ENCODE data around the gene ALDH3B2. TPM values are rescaled to one million over a fixed set of nuclear protein-coding genes. Genes with fewer than 3 reads are reported as not detected.

The ALDH3B2 gene
- polyA plus RNA-seq, 3 donors: not detected

- Histone ChIP-seq H3K27ac (ENCODE audit: low read depth in 1 of 2, low read length in 2 of 2) (no peak overlapping the region), H3K9ac (ENCODE audit: insufficient read depth, low read length, poor library complexity, severe bottlenecking) (no peak overlapping the region), H3K27me3 (ENCODE audit: control insufficient read depth in 2 of 2, insufficient read depth in 2 of 2, low read length in 2 of 2) (no peaks in the 10 kb centered on the region), H3K4me2 (replicated peaks; ENCODE audit: extremely low read depth, low read length, poor library complexity, severe bottlenecking) (no peak overlapping the region), H3K4me3 (replicated peaks in 1 of 3; ENCODE audit: low read depth in 2 of 3, low read length in 3 of 3) (no peak overlapping the region), H4K20me1 (ENCODE audit: insufficient read depth, low read length) (no peaks in the 10 kb centered on the region), H3K9me3 (replicated peaks in 1 of 2; ENCODE audit: control insufficient read depth in 1 of 2, insufficient read depth in 1 of 2, low read length in 2 of 2) (no peaks in the 10 kb centered on the region), H3K36me3 (replicated peaks in 1 of 2; ENCODE audit: control insufficient read depth in 1 of 2, insufficient read depth in 2 of 2, low read length in 2 of 2) (no peaks in the 10 kb centered on the region), H3K4me1 (ENCODE audit: control insufficient read depth in 1 of 2, insufficient read depth in 2 of 2, low read length in 2 of 2) (peaks cover 16 to 21% of the 10 kb centered on the region in 2 donors), H3K79me2 (ENCODE audit: insufficient read depth, low read length) (no peaks in the 10 kb centered on the region), H2AFZ (ENCODE audit: insufficient read depth, low read depth, low read length, poor library complexity, severe bottlenecking) (no peak overlapping the region)
- intact Hi-C loops (cut with micrococcal nuclease): loop anchor here (5.0 to 10.0 kb wide), 2 partner anchors 84 to 87 kb away; no protein-coding TSS in a partner anchor
- no peaks in the 10 kb centered on the region for H3K36me3 Mint-ChIP-seq
- H3K4me1 Mint-ChIP-seq: peaks cover 10% of the 10 kb centered on the region
- H3K9me3 Mint-ChIP-seq: peaks cover 0 to 7% (median 0%) of the 10 kb centered on the region in 7 donors
- 95% methylated on average over 13 of the region's 15 CpGs for WGBS (ENCODE audit: insufficient coverage)
- peaks cover 3 to 5% (median 4%) of the 10 kb centered on the region in 3 donors for H3K27me3 Mint-ChIP-seq (ENCODE audit: low read depth in 3 of 3)
- peak overlapping the region in 1 of 2 donors; percentile 39 for H3K4me3 Mint-ChIP-seq
- no peak for DNase-seq
- TF ChIP-seq, protein P1, sequence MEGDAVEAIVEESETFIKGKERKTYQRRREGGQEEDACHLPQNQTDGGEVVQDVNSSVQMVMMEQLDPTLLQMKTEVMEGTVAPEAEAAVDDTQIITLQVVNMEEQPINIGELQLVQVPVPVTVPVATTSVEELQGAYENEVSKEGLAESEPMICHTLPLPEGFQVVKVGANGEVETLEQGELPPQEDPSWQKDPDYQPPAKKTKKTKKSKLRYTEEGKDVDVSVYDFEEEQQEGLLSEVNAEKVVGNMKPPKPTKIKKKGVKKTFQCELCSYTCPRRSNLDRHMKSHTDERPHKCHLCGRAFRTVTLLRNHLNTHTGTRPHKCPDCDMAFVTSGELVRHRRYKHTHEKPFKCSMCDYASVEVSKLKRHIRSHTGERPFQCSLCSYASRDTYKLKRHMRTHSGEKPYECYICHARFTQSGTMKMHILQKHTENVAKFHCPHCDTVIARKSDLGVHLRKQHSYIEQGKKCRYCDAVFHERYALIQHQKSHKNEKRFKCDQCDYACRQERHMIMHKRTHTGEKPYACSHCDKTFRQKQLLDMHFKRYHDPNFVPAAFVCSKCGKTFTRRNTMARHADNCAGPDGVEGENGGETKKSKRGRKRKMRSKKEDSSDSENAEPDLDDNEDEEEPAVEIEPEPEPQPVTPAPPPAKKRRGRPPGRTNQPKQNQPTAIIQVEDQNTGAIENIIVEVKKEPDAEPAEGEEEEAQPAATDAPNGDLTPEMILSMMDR (IDR thresholded peaks at IDR 0.05): no peak
- H3K27ac Mint-ChIP-seq: no peak overlapping the region
Measured at GRCh38 chr11:67627812-67628624, 46.4 kb downstream of the ALDH3B2 start.

- no peaks in the 10 kb centered on the region for H3K36me3 Mint-ChIP-seq
- no peaks in the 10 kb centered on the region for H3K27me3 ChIP-seq (ENCODE audit: control insufficient read depth in 2 of 2, insufficient read depth in 2 of 2, low read length in 2 of 2)
- H3K4me3 ChIP-seq (replicated peaks in 1 of 3; ENCODE audit: low read depth in 2 of 3, low read length in 3 of 3): no peak overlapping the region
- H2AFZ ChIP-seq (ENCODE audit: insufficient read depth, low read depth, low read length, poor library complexity, severe bottlenecking): no peak overlapping the region
- no peak overlapping the region for H3K4me3 Mint-ChIP-seq
- H3K79me2 ChIP-seq (ENCODE audit: insufficient read depth, low read length): no peaks in the 10 kb centered on the region
- peaks cover 3 to 5% (median 4%) of the 10 kb centered on the region in 3 donors for H3K27me3 Mint-ChIP-seq (ENCODE audit: low read depth in 3 of 3)
- H3K9me3 ChIP-seq (replicated peaks in 1 of 2; ENCODE audit: control insufficient read depth in 1 of 2, insufficient read depth in 1 of 2, low read length in 2 of 2): no peaks in the 10 kb centered on the region
- H3K4me1 Mint-ChIP-seq: peaks cover 10% of the 10 kb centered on the region
- H3K27ac ChIP-seq (ENCODE audit: low read depth in 1 of 2, low read length in 2 of 2): no peak overlapping the region
- peaks cover 16 to 21% of the 10 kb centered on the region in 2 donors for H3K4me1 ChIP-seq (ENCODE audit: control insufficient read depth in 1 of 2, insufficient read depth in 2 of 2, low read length in 2 of 2)
- WGBS (ENCODE audit: insufficient coverage): 96% methylated on average over 6 of the region's 6 CpGs
- H4K20me1 ChIP-seq (ENCODE audit: insufficient read depth, low read length): no peaks in the 10 kb centered on the region
- peaks cover 0 to 7% (median 0%) of the 10 kb centered on the region in 7 donors for H3K9me3 Mint-ChIP-seq
- DNase-seq: no peak
- intact Hi-C loops (cut with micrococcal nuclease): loop anchor here (5.0 to 10.0 kb wide), 2 partner anchors 85 to 87 kb away; no protein-coding TSS in a partner anchor
- TF ChIP-seq, protein P1 (IDR thresholded peaks at IDR 0.05): no peak
- peak overlapping the region in 1 of 7 donors; percentile 39 for H3K27ac Mint-ChIP-seq
- H3K4me2 ChIP-seq (replicated peaks; ENCODE audit: extremely low read depth, low read length, poor library complexity, severe bottlenecking): no peak overlapping the region
- H3K9ac ChIP-seq (ENCODE audit: insufficient read depth, low read length, poor library complexity, severe bottlenecking): no peak overlapping the region
- no peaks in the 10 kb centered on the region for H3K36me3 ChIP-seq (replicated peaks in 1 of 2; ENCODE audit: control insufficient read depth in 1 of 2, insufficient read depth in 2 of 2, low read length in 2 of 2)
Measured at GRCh38 chr11:67627441-67627811, 47.0 kb downstream of the ALDH3B2 start.
